ENCODE measurements around the gene SLC29A3. TPM values are rescaled to one million over a fixed set of nuclear protein-coding genes. Genes with fewer than 3 reads are reported as not detected.

The SLC29A3 gene
- total and polyA plus RNA-seq, 5 experiments from 2014 or later: 3.7 to 10.4 (median 8.2) TPM

DNA sequence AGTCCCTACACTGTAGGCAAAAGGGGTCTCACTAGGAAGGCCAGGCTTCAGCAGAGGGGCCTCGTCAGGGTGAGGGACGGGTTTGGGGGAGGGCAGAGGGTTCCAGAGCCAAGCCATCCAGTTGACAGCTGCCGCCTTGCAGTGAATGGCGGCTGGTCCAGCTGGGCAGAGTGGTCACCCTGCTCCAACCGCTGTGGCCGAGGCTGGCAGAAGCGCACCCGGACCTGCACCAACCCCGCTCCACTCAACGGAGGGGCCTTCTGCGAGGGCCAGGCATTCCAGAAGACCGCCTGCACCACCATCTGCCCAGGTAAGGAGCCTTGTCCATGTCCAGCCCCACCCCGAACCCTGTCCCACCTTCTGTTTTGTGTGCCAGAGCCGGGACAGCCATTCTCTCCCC, 31.6 kb upstream of the SLC29A3 start:
- no peak overlapping the region for H3K4me3 Mint-ChIP-seq

DNA sequence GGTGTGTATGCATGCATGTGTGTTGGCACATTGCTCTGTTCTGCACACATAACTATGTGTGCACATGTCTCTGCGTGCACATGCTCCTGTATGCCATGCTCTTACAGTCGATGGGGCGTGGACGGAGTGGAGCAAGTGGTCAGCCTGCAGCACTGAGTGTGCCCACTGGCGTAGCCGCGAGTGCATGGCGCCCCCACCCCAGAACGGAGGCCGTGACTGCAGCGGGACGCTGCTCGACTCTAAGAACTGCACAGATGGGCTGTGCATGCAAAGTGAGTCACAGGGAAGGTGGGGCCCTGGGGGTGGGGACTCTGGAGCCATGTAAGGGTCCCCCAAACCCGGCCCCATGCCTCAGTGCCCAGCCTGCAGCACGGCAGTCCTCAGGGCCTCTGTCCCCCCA, 30.6 kb upstream of the SLC29A3 start:
- ATAC-seq: no peak
- H3K4me3 Mint-ChIP-seq: no peak overlapping the region
- no peaks in the 10 kb centered on the region for H3K9me3 Mint-ChIP-seq
- H3K27ac Mint-ChIP-seq: no peak overlapping the region
- H3K36me3 Mint-ChIP-seq: no peaks in the 10 kb centered on the region
- POLR2A ChIA-PET: no interaction called here
- no peak for DNase-seq
- H3K27me3 Mint-ChIP-seq: peaks cover 0 to 2% (median 0%) of the 10 kb centered on the region in 5 donors
- peaks cover 0 to 6% (median 3%) of the 10 kb centered on the region in 4 donors for H3K4me1 Mint-ChIP-seq

More for the DNA sequence above, 31.6 kb upstream of the SLC29A3 start:
- Mint-ChIP-seq H3K9me3 (no peaks in the 10 kb centered on the region), H3K36me3 (no peaks in the 10 kb centered on the region), H3K27me3 (peaks cover 0 to 2% (median 0%) of the 10 kb centered on the region in 5 donors), H3K27ac (no peak overlapping the region), H3K4me1 (peaks cover 0 to 6% (median 4%) of the 10 kb centered on the region in 4 donors)
- DNase-seq: no peak
- POLR2A ChIA-PET: no interaction called here
- no peak for ATAC-seq

DNA sequence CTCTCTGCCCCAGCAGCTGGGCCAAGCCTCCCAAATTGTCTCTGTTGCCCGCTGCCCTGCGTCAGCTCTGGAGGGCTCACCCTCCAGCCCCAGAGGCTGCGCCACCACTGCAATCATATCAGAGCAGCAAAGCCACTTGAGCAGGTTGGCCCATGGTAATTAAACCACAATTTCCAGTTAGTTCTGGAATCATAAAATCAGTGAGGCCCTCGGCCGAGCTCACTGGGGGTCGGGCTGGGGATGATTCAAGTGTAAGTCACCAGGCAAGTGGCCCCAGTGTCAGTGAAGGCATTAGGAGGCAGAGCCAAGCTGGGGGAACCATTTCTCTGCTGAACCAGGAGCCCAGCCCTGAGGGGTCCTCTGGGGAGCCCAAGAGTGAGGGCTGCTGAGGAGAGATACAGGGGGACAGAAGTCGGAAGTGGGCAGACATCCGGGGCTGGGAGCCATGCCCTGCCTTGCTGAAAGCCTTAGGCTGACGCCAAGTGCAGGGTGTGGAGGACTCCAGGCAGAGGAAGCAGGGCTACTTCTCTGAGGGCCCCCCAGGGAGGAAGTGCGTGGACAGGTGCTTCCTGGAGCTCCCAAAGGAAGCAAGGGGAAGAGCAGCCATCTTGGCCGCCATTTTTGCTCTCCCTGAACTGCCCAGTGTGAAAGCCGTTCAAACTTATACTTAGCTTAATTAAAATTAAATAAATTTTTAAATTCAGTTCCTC, 29.5 kb upstream of the SLC29A3 start:
- Mint-ChIP-seq H3K4me1 (peaks cover 0 to 6% (median 3%) of the 10 kb centered on the region in 4 donors), H3K36me3 (no peaks in the 10 kb centered on the region), H3K4me3 (no peak overlapping the region), H3K9me3 (no peaks in the 10 kb centered on the region), H3K27ac (no peak overlapping the region), H3K27me3 (peaks cover 0 to 2% (median 0%) of the 10 kb centered on the region in 5 donors)
- POLR2A ChIA-PET: no interaction called here
- DNase-seq (no peak), ATAC-seq (no peak)

DNA sequence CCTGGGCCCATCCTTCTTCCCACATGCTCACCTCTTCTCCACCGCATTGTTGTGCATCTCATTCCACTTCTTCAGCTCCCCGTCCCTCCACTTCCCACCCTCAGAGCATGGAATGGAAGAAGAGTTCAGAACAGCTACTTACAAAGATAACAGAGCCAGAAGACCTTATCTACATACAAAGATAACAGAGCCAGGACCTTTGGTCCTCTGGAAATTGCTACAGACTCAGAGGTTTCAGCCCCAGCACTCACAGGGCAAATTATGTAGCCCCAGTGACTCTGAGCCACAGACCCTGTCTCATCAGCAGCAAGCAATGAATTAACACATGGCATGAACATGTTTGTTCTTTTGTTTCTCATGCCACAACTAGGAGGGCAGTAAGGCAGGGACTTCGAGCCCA, 28.7 kb upstream of the SLC29A3 start:
- H3K27ac Mint-ChIP-seq: peak overlapping the region in 1 of 10 donors; percentile 12
- no peak overlapping the region for H3K4me3 Mint-ChIP-seq
- no peak for DNase-seq
- H3K36me3 Mint-ChIP-seq: no peaks in the 10 kb centered on the region
- H3K9me3 Mint-ChIP-seq: no peaks in the 10 kb centered on the region
- no peak for ATAC-seq
- peaks cover 0 to 2% (median 0%) of the 10 kb centered on the region in 5 donors for H3K27me3 Mint-ChIP-seq
- peaks cover 0 to 6% (median 3%) of the 10 kb centered on the region in 4 donors for H3K4me1 Mint-ChIP-seq
- POLR2A ChIA-PET: no interaction called here

DNA sequence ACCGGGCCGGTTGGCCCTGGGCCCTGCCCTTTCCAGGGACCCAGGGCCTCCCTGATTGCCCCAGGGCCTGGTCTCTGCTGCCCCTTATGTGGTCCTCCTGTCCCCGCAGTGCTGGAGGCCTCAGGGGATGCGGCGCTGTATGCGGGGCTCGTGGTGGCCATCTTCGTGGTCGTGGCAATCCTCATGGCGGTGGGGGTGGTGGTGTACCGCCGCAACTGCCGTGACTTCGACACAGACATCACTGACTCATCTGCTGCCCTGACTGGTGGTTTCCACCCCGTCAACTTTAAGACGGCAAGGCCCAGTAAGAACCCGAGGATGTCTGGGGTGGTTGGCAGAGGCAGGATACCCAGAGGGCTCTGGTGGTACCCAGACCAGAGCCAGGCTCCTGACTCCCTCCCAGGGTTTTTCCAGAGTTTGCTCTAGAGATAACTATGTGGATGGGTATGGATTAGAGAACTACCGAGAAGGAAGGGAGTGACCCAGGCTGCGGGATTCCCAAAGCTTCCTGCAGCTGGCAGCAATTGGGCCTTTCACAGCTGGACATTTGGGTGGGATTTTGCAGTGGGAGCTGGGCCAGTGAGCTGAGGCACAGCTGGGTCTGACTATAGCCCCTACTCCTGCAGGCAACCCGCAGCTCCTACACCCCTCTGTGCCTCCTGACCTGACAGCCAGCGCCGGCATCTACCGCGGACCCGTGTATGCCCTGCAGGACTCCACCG, 28.1 kb upstream of the SLC29A3 start:
- POLR2A ChIA-PET: no interaction called here
- DNase-seq (no peak), ATAC-seq (no peak)
- no peaks in the 10 kb centered on the region for H3K9me3 Mint-ChIP-seq
- H3K36me3 Mint-ChIP-seq: no peaks in the 10 kb centered on the region
- no peak overlapping the region for H3K4me3 Mint-ChIP-seq
- H3K27me3 Mint-ChIP-seq: peaks cover 0 to 3% (median 0%) of the 10 kb centered on the region in 5 donors
- H3K4me1 Mint-ChIP-seq: peaks cover 0 to 6% (median 3%) of the 10 kb centered on the region in 4 donors
- no peak overlapping the region for H3K27ac Mint-ChIP-seq

DNA sequence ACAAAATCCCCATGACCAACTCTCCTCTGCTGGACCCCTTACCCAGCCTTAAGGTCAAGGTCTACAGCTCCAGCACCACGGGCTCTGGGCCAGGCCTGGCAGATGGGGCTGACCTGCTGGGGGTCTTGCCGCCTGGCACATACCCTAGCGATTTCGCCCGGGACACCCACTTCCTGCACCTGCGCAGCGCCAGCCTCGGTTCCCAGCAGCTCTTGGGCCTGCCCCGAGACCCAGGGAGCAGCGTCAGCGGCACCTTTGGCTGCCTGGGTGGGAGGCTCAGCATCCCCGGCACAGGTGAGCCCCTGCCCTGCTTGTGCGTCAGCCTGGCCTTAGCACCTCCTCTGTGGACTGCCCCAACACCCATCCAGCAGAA, 27.5 kb upstream of the SLC29A3 start:
- H3K4me1 Mint-ChIP-seq: peaks cover 0 to 6% (median 3%) of the 10 kb centered on the region in 4 donors
- POLR2A ChIA-PET: no interaction called here
- DNase-seq: no peak
- no peak for ATAC-seq
- no peak overlapping the region for H3K4me3 Mint-ChIP-seq
- no peaks in the 10 kb centered on the region for H3K9me3 Mint-ChIP-seq
- H3K36me3 Mint-ChIP-seq: no peaks in the 10 kb centered on the region
- peaks cover 0 to 3% (median 0%) of the 10 kb centered on the region in 5 donors for H3K27me3 Mint-ChIP-seq
- no peak overlapping the region for H3K27ac Mint-ChIP-seq

DNA sequence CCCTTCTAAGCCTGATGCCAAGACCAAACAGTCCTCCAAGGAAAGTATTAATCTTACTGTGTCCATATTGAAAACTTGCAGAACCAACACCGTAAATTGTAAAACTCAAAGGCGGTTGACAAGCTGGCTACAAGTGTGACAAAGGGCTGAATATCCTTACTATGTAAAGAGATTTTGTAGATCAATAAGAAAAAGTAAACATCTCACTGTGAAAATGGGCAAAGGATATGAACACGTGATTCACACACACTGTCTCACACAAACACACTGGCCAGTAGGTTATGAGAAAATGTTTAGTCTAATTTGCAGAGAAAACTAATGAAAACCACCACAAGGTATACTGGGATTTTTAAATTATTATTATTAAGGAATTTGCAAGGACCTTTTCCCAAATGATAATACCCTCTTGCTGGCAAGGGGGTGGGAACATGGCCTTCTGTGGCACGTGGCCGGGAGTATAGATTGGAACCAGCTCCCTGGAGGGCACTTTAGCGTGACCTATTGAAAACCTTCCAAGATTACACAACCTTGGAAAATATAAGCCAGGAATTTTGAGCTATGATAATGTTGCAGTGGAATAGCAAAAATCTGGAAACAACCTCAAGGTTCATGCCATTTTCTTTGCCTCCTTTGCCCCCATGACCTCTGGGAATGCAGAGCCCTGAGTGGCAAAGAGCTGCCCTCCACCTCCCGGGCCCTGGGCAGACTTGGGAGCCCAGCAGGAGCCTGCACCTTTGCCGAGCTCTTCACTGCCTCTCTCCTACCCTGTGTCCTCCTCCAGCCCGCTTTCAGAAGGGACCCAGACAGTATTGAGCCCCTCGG, 26.2 kb upstream of the SLC29A3 start:
- Mint-ChIP-seq H3K36me3 (no peaks in the 10 kb centered on the region), H3K4me1 (peaks cover 0 to 6% (median 2%) of the 10 kb centered on the region in 4 donors), H3K27me3 (peaks cover 0 to 3% (median 0%) of the 10 kb centered on the region in 5 donors), H3K9me3 (no peaks in the 10 kb centered on the region), H3K4me3 (no peak overlapping the region), H3K27ac (peak overlapping the region in 2 of 10 donors; percentile 1 to 25)
- ATAC-seq: no peak
- POLR2A ChIA-PET: no interaction called here
- DNase-seq: no peak

DNA sequence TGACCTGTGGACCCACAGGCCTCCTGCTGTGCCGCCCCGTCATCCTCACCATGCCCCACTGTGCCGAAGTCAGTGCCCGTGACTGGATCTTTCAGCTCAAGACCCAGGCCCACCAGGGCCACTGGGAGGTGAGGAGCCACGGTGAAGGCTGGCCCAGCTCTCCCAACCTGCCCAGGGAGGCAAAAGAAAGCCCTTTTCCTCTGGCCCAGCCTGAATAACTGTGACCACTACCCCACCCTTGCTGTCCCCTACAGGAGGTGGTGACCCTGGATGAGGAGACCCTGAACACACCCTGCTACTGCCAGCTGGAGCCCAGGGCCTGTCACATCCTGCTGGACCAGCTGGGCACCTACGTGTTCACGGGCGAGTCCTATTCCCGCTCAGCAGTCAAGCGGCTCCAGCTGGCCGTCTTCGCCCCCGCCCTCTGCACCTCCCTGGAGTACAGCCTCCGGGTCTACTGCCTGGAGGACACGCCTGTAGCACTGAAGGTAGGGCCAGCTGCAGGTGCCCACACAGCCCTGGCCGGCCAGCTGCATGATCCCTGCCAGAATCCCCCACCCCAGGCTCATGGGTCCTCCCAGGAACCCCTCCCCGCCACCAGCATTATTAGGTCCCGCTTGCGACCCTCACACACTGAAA, 25.5 kb upstream of the SLC29A3 start:
- Mint-ChIP-seq H3K36me3 (no peaks in the 10 kb centered on the region), H3K27me3 (peaks cover 0 to 3% (median 0%) of the 10 kb centered on the region in 5 donors), H3K9me3 (no peaks in the 10 kb centered on the region), H3K27ac (no peak overlapping the region), H3K4me3 (no peak overlapping the region), H3K4me1 (peaks cover 0 to 6% (median 2%) of the 10 kb centered on the region in 4 donors)
- no peak for ATAC-seq
- POLR2A ChIA-PET: no interaction called here
- DNase-seq: no peak

DNA sequence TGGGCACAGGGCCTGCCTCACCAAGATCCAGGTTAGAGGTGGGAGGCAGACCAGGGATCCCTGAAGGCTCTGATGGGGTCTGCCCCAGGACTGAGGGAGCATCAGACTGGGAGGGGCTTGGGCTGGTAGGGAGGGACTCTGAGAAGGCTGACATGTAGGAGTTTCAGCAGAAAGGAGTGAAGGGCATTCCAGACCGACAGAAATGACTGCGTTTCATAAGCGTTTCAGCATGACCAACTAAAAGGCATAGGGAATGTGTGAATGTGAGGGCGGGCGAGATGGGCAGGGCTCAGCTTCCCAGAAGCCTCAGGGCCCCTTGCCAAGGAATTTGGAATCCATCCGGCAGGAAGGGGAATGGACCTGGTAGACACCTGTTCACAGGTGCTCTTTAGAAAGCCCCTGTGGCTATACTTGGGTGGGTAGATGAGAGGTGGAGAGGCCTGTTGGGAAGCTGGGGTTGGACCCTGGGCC, 24.9 kb upstream of the SLC29A3 start:
- POLR2A ChIA-PET: no interaction called here
- peaks cover 0 to 3% (median 0%) of the 10 kb centered on the region in 5 donors for H3K27me3 Mint-ChIP-seq
- H3K4me1 Mint-ChIP-seq: peaks cover 0 to 7% (median 2%) of the 10 kb centered on the region in 4 donors
- H3K27ac Mint-ChIP-seq: no peak overlapping the region
- H3K4me3 Mint-ChIP-seq: no peak overlapping the region
- ATAC-seq: no peak
- no peaks in the 10 kb centered on the region for H3K9me3 Mint-ChIP-seq
- no peaks in the 10 kb centered on the region for H3K36me3 Mint-ChIP-seq
- no peak for DNase-seq

DNA sequence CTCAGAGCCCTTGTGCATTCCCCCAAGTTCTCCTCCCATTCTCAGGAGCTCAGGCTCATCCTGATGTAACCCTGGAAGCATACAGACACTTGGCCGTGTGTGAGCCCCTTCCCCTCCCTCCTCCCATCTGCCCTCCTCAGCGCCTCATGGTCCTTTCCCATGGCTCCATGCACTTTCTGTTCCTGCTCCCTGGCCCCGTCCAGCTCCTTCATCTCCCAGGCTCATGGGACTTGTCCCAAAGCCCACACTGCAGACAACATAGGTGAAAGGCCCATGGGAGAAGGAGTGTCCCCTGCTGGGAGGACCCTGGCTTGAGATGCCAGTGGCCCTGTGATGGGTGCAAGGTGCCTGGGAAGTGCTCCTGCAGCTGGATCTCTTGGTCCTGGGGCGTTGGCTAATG, 24.2 kb upstream of the SLC29A3 start:
- Mint-ChIP-seq H3K9me3 (no peaks in the 10 kb centered on the region), H3K27me3 (peaks cover 0 to 8% (median 4%) of the 10 kb centered on the region in 5 donors), H3K27ac (no peak overlapping the region), H3K4me1 (peaks cover 2 to 7% (median 5%) of the 10 kb centered on the region in 4 donors), H3K4me3 (no peak overlapping the region), H3K36me3 (no peaks in the 10 kb centered on the region)
- POLR2A ChIA-PET: no interaction called here
- ATAC-seq (no peak), DNase-seq (no peak)

DNA sequence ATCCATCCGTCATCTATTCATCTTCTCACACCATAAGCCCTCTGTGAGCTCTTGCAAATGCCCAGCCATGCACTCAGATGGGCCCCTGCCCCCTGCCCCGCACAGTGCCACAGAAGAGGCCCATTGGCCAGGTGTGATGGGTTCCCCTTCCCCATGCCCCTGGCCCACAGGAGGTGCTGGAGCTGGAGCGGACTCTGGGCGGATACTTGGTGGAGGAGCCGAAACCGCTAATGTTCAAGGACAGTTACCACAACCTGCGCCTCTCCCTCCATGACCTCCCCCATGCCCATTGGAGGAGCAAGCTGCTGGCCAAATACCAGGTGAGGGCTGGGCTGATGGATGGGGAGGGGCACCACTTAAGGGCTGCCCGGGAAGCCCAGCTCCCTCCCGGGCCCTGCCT, 23.4 kb upstream of the SLC29A3 start:
- peaks cover 2 to 7% (median 5%) of the 10 kb centered on the region in 4 donors for H3K4me1 Mint-ChIP-seq
- ATAC-seq (no peak), DNase-seq (no peak)
- H3K27me3 Mint-ChIP-seq: peaks cover 0 to 12% (median 4%) of the 10 kb centered on the region in 5 donors
- no peak overlapping the region for H3K4me3 Mint-ChIP-seq
- no peaks in the 10 kb centered on the region for H3K9me3 Mint-ChIP-seq
- POLR2A ChIA-PET: no interaction called here
- H3K36me3 Mint-ChIP-seq: no peaks in the 10 kb centered on the region
- no peak overlapping the region for H3K27ac Mint-ChIP-seq

DNA sequence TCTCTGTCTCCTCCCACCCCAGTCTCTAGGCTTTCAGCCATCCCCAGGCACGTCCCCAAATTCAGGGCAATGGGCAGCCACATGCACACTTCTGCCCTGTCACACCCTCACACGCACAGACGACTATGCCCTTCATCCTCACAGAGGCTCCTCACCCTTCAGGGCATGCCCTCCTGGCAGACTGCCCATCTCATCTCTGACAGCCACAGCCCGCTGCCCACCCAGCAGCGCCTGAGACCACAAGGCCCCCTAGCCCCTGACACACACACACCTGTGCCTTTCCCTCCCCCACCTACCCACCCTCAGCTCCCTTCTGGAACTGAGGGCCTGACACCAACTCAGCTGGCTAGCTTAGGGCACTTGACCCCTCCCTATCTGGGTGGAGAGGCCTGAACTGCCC, 23.0 kb upstream of the SLC29A3 start:
- peaks cover 2 to 7% (median 5%) of the 10 kb centered on the region in 4 donors for H3K4me1 Mint-ChIP-seq
- DNase-seq: no peak
- H3K4me3 Mint-ChIP-seq: no peak overlapping the region
- no peaks in the 10 kb centered on the region for H3K36me3 Mint-ChIP-seq
- no peak for ATAC-seq
- H3K27ac Mint-ChIP-seq: no peak overlapping the region
- POLR2A ChIA-PET: no interaction called here
- H3K9me3 Mint-ChIP-seq: no peaks in the 10 kb centered on the region
- peaks cover 0 to 12% (median 4%) of the 10 kb centered on the region in 5 donors for H3K27me3 Mint-ChIP-seq
